Activated T-helper 1 cell treated with anti-CD3 and anti-CD28 coated beads, Interleukin-2, amount 50 U/mL, for 16 hours (primary cell): ENCODE results near the gene IL19.
A peak's percentile ranks its signal among the peaks of the same experiment; 100 is the strongest.
"Not testable (repeated sequence)": the region's sequence is repeated elsewhere in the genome, so short reads cannot be mapped to it uniquely, and the experiment has no call there.

Source experiments
- DNase-seq, 2 donors: peaks; one replicate each; pipeline ENCODE4 v3.0.0-alpha.2; 2020; ENCODE audit warnings: low read depth in 1 of 2, low spot score in 1 of 2

IL19 gene

GRCh38 chr1:206772243-206772937, 1.8 kb downstream of the IL19 start, which contains the start of gene IL10:
Gene IL10 (minus strand): TSS chr1:206772494. CDS start chr1:206772435, 59 bp downstream.
- DNase-seq: no peak

- no peak for DNase-seq
Observed at GRCh38 chr1:206774093-206774492, 3.5 kb downstream of the IL19 start.

GRCh38 chr1:206776229-206776628, 5.7 kb downstream of the IL19 start:
- no peak for DNase-seq

- DNase-seq: no peak
Observed at GRCh38 chr1:206778031-206778430, 7.5 kb downstream of the IL19 start.

GRCh38 chr1:206778911-206779310, 8.3 kb downstream of the IL19 start:
- DNase-seq: not testable (repeated sequence)

GRCh38 chr1:206779638-206780037, 9.1 kb downstream of the IL19 start:
- DNase-seq: no peak

- DNase-seq: no peak
Observed at GRCh38 chr1:206782448-206782847, 11.9 kb downstream of the IL19 start.

- no peak for DNase-seq
Observed at GRCh38 chr1:206783506-206783905, 12.9 kb downstream of the IL19 start.

- peak; percentile 44 to 76 for DNase-seq
Observed at GRCh38 chr1:206784471-206784903, 13.9 kb downstream of the IL19 start.

- DNase-seq: no peak
Observed at GRCh38 chr1:206785182-206785765, 14.7 kb downstream of the IL19 start.

- DNase-seq: no peak
Observed at GRCh38 chr1:206786212-206786886, 15.8 kb downstream of the IL19 start.

GRCh38 chr1:206787891-206788290, 17.3 kb downstream of the IL19 start:
- DNase-seq: no peak

- no peak for DNase-seq
Observed at GRCh38 chr1:206788487-206789050, 18.0 kb downstream of the IL19 start.

GRCh38 chr1:206790502-206791250, 20.1 kb downstream of the IL19 start:
- no peak for DNase-seq

- DNase-seq: no peak
Observed at GRCh38 chr1:206792939-206793607, 22.5 kb downstream of the IL19 start.

GRCh38 chr1:206793620-206794019, 23.0 kb downstream of the IL19 start:
- DNase-seq: no peak

GRCh38 chr1:206794294-206794908, 23.8 kb downstream of the IL19 start:
- DNase-seq: peak in 1 of 2 donors; percentile 27

GRCh38 chr1:206796116-206796515, 25.5 kb downstream of the IL19 start:
- DNase-seq: no peak

- no peak for DNase-seq
Observed at GRCh38 chr1:206796981-206797402, 26.4 kb downstream of the IL19 start.
